LoVo (cell line): ENCODE data around the gene TJP1.
"Not testable (repeated sequence)": the region's sequence is repeated elsewhere in the genome, so short reads cannot be mapped to it uniquely, and the experiment has no call there.

Experiments used
- DNase-seq: peaks from one replicate; pipeline ENCODE4 v3.0.0-alpha.2; 2016; ENCODE audit warnings: low spot score

Gene TJP1

DNA sequence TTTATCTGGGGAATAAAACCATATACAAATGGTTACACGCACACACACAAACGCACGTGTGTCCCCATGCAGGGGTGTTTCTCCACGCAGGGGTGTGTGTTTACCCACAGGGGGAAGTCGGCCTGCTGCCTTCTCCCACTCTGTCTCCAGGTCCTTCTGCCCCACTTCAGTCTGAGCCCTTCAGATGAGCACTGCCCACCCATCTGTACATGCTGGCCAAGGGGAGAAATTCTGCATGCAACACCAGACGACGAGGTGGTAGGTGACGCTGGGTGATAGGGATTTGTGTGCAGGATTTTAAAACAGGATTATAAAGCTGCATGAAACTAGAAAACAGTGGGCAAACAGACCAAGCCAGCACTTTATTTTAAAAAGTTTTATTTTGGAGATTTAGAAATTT, 122.5 kb downstream of the TJP1 start:
- DNase-seq, result no peak

DNA sequence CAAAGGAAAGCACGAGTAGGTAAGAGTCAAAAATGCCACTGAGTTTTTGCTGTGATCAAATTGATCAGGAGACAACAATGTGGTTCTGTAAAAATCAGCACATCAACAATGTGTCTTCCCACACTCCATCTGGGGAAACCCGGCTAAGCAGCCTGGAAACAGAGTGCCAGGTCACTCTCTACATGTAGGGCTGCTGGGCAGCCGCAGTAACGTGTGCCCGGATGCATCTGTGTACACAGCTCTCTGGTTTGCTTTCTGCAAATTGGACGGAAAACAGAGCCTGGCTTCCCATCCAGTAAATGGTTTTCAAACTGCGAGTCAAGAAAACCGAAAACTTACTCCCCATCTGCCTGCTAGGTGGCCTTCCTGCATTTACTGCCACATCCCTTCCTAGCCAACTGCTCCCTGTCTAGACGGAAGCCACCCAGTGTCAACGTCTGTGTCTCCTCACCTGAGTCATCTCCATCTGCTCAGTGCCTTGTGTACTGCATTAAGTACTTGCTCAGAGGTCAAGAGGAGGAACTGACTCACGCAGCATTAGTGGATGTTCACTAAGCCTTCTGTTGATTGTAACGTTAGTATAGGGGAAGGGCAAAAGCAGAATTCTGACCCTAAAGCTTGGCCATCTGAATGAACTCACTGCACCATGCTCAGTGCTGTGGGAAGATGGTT, 124.1 kb downstream of the TJP1 start:
- DNase-seq, result peak; percentile 50

DNA sequence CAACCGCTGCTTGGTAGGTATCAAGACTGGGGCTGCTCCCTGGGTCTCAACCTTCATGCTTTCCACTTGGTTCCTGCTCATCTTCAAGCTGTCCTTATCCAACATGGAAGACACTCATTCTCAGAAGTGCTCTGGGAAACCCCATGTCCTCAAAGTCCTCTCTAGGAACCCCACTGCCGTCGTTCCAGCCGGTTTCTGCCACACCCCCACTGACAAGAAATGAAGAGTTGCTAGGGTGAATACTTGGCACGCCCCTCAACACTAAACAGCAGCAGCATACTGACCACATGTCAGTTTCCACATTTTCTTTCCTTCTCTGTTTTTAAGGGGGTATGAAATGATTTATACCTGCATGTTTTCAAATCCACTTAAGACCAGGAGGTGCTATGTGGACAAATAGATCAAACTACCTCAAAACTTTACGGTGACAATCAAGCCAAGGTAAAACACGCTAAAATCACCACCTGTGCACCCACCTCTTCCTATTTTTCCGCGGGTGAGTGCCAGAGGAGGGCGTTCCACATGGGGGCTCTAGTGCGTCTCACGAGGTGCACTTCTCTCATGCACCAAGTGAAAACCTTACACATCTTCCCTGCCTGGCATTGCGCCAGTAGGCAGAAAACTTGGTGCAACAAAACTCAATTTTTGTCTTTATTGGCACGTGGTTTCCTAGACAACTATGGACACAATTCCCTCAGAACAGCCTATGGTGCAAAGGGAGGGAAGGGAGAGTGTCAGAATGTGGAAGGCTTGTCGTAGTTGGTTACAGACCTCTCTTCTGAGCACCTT, 125.1 kb downstream of the TJP1 start:
- DNase-seq, result no peak

DNA sequence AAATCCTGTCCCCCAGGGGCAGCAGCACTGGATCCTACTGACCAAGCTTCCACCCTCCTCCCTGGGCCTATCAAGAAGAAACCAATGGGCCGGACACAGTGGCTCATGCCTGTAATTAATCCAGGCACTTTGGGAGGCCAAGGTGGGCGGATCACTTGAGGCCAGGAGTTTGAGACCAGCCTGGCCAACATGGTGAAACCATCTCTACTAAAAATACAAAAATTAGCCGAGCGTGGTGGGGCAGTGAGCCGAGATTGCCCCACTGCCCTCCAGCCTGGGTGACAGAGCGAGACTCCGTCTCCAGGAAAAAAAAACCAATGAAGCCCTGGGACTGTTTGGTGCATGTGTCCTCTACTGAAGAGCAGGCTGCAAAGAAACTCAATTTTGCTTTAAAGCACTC, 125.8 kb downstream of the TJP1 start:
- not testable (repeated sequence) for DNase-seq

DNA sequence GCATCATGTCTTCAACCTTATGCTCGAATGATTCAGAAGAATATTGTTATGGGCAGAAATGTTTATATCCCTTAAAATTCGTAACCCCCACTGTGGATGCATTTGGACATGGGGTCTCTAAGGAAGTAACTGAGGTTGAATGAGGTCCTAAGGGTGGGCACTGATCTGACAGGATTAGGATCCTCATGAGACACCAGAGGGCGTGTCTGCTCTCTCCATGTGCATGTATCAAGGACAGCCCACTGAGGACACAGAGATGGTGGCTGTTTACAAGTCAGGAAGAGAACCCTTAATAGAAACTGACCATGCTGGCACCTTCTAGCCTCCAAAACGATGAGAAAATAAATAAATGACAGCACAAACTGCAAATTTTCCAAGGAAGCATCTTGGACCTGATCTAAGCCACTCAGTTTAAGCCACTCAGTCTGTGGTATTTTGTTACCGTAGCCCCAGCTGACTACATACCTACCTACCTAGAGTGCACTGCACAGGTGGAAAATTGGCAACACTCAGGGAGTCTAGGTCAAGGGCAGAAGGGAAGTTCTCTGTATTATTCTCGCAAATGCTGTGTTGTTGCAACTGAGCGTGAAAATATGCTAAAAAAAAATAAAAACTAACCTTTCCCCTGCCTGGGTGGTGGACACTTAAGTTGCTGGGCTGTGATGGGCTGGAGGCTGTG, 126.6 kb downstream of the TJP1 start:
- DNase-seq, result peak; percentile 24

DNA sequence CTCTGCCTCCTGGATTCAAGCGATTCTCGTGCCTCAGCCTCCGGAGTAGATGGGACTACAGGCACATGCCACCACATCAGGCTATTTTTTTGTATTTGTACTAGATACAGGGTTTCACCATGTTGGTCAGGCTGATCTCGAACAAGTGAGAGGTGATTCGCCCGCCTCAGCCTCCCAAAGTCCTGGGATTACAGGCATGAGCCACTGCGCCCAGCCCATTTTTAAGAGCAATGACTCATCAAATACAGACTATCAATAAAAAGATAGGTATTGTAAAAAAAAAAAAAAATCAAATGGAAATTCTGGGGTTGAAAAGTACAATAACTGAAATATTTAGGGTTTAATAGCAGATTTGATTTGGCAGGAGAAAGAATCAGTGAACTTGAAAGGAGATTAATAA, 129.0 kb downstream of the TJP1 start:
- DNase-seq, result peak; percentile 34

DNA sequence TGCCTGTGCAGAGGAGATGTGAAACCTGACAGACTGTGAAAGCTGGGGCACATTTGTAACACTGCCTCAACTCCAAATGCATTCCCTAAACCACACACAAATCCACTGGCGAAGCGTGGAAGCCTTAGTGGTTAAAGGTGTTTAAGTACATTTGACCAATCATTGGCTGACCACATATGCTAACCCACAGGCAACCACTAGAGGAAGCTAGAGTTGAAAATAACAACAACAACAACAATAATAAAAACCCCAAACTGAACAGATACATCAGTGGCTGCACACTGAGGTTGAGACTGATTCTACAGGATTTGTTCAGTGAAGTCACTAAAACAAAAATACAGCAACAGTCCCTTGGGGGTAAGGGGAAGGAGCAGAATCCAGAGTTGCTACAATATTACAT, 129.7 kb downstream of the TJP1 start:
- no peak for DNase-seq

DNA sequence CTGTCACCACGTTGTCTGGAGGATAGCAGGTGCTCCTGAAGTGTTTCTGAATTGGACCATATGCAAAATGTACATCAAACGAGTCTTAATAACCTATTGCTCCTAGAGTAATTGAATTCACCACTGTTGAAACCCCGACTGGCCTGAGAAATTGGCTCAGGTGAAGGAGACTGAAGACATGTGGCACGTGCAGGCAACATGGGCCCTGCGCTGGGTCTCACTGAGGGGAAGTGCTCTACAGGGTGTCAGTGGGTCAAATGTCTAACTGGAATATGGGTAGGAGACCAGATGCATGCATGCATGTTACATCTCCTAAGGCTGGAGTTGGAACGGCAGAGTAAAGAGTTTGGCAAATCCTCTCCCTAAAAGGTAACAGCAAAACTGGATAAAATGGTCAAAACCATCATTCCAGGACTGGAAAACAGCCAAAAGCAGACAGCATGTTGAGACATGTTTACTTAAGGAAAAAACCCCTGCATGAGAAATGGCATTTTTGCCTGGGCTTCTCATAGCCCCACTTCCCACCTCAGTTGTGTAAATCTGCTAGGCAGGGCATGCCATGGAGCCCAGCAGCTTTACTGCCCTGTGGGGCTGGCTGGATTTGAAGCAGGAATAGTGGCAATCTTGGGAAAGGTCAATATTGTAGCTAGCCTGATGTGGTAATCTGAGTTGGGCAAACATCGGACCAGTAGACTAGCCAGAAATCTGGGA, 131.3 kb downstream of the TJP1 start:
- DNase-seq, result no peak

DNA sequence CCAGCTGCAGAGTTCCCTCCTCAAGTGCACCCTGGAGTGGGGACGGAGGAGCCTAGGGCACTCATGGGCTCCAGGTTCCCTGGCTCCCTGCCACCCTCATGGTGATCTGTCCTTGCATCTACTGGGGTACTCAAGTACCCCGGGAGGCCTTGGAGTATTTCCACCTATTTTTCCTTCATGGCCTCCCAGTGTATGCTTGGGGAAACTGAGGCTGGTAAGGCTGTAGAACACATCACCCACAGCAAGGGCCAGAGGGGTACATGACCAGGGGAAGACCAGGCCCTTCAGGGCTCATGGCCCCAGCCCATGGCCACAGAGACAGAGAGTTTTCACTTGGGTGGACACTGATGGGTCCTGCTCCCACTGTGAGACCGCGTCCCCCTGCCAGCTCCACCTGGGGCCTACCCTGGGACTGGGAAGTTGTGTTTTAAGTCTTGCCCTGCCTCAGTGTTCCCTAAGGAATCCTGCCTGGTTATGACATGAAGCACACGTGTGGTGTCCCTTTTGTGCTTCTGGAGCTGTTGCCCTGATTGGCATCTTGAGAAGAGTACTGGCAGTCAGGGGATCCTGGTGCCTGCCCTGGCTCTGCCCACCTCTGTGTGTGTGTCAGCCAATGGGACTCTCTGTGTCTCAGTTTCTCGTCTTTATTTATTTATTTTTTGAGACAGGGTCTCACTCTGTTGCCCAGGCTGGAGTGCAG, 132.8 kb downstream of the TJP1 start:
- no peak for DNase-seq

DNA sequence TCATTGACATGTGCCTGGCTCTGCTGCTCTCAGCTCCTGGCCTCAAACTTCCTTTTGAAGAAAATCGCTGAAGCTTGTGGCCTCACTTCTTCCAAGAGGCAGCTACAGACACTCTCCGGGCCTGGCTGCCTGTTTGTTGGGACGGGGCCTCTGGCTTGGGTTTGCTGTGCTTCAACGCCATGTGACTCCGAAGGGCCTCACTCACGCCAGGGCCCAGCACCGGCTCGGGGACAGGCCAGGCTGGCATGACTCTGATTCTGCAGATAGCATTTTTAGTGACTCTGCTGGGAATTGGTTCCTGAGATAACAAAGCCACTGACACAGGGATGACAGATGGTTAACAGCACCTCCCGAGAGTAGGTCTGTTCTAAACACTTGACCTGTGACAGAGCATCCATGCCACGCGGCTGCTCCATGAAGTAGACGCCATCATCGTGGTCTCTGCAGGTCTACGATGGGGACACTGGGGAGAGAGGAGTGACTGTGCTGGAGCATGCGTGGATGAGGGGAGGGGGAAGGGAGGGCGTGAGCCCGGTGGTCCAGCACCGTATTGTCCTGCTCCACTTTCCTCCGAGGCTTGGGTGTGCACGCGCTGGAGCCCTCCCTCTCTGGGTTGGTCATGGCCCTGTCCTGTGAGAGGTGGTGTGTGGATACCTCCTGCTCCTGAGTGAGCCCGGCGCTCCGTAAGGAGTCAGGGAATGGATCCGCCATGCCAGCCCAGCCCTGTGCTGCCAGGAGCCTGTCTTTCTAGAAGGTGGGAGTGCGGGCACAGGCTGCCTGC, 133.6 kb downstream of the TJP1 start:
- DNase-seq, result no peak

DNA sequence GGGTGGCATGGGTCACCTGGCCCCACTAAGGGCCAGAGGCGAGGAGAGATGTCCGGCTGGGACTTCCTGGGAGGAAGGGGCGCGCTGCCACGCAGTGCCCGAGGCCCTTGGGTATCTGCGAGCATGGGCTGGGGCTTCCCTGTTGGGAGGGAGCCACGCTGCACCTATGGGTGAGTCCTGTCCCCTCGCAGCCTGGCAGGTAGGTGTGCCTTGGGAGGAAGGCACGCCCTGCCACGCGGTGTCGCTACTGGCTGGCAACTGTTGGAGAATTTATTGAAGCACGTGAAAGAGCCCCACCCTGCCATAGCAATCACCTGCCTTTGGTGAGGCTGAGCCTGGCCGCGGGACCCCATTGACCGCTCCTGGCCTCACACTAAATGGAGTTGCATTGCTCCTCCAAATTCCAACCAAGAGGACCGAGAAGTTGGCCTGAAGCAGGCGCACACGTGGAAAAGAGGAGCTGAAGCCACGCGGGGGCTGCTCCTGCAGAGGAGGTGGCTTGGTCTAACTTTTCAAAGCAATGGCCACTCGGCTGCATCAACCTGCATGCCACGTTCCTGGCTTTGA, 134.2 kb downstream of the TJP1 start:
- DNase-seq, result peak; percentile 64

DNA sequence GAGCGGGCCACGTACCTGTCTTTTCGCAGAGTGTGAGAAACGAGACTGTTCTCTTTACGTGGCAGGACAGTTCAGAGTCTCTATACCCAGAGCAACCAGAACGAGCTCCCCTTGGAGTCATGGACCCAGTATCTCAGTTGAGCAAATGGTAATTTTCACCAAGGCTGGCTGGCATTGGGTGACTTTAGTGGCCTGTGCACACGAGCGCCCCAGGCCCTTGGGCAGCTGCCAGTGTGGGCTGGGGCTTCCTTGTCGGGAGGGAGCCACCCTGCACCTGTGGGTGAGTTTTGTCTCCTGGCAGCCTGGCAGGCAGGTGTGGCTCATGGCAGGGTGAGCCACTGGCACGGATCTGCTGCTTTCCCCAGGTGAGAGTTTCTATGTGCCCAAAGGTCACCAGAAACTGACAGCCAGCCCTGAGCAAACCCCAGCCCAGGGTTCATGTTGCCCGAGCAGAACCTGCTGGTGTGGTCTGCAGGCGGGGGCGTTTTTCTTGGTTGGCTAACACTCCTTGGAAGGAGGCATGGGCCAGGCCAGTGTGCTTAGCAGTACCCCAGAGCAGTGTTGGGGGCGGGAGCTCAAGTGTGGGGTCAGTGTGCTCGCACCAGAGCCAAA, 135.0 kb downstream of the TJP1 start:
- peak; percentile 41 for DNase-seq

DNA sequence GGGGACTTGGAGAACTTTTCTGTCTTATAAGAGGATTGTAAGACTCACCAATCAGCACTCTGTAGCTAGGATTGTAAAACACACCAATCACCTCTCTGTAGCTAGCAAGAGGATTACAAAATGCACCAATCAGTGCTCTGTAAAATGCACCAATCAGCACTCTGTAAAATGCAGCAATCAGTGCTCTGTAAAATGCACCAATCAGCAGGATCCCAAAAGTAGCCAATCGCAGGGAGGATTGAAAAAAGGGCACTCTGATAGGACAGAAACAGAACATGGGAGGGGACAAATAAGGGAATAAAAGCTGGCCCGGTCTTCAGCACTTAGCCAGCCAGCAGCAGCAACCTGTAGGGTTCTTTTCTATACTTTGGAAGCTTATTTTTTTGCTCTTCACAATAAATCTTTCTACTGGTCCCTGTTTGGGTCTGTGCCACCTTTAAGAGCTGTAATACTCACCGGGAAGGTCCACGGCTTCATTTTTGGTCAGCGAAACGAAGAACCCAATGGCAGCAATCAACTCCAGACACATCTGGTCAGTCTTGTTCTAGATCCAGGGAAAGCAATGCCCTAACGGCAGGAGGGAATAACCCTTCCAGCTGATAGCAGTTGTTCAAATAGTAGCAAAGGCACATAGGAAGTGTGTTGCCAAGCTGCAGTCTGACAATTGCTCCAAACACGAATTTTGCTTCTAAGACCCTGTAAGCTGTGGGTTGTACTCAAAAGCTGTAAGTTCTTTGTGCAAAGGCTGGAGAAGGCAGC, 135.6 kb downstream of the TJP1 start:
- no peak for DNase-seq

DNA sequence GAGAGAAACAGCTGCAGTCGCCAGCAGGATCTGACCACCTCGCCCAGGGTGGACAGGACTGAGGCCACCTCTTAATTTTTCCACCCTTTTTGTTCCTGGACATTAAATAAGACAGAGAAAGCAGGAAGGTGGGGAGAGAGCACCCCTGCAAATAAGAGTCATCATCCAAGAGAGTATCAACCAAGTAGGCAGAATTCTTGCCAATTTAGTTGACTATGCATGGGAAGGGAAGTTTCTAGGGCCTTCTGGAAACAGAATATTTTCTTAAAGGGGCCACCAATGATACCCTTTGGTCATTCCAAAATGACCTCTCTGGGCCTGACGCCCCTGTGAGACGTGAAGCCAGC, 136.2 kb downstream of the TJP1 start:
- DNase-seq, result no peak

DNA sequence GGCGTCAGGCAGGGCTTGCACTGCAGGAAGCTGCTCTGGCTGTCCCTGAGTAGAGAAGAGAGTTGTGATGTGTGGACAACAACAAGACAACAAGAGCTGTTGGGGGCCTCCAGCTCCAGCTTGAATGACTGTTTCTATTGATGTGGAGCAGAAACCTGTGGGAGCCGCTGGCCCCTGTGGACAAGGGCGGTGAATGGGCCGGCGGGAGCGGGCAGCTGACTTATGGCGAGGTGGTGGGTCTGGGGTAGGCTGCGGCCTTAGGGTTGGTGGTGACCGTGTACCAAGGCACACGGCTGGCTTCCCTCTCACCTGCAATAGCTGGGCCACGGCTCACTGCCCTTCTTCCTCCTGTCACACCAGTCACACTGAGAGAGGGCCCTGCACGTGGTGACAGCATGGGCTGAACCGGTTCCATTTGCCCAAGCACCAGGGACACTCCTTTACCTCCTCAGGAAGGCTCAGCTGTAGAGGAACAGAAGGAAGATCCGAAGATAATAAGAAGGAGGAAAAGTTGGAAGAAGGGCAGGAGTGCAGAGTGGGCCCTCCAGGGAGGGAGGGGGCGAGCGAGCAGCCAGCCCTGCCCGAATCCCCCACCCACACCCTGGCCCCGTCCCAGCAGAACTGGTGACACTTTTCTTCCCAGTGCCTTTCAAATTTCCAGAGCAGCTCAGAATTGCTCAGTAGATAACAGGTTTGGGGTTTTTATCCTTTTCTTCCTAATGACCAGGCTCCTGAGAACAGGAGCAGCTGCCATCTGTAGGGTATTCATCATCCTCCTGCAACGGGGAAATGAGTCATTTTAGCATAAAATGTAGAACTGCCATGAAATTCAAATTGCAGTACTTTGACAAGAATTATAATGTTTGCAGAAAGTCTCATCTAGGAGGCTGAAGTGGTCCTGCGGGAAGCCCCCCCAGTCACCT, 136.9 kb downstream of the TJP1 start:
- DNase-seq, result no peak

DNA sequence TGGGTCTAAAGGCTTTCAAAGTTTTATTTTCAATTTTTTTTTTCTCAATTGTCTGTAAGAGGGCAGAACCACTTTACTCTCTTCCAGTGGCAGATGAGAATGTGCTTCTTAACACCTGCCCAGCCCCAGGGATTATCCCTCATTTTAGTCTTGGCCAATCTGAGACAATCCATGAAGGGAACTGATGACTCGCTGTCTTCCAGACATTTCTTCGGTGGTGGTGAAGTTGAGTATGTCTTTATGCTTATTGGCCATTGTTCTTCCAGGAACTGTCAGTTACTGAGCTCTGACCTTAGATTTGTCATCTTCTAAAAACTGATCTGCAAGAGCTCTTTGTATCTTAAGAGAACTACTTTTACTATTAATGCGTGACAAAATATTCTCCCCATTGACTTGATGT, 139.5 kb downstream of the TJP1 start:
- no peak for DNase-seq

DNA sequence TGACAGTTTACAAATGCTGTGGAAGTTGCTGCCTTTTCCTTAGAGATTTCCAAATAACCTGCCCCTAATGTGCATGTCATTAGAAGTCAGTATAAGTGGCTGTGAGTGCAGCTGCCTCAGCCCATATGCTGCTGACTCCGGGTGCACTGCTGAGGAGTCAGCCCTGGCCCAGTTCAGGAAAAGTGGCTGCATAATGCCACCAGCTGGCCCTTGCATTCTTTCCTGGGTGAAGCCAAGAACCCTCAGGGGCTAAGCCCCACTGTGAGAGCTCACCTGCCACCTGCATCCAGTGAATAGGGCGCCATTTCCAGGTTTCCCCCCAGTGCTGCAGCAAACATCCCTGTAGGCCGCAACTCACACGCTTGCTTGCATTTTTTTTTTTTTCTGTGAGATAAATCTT, 139.9 kb downstream of the TJP1 start:
- no peak for DNase-seq

DNA sequence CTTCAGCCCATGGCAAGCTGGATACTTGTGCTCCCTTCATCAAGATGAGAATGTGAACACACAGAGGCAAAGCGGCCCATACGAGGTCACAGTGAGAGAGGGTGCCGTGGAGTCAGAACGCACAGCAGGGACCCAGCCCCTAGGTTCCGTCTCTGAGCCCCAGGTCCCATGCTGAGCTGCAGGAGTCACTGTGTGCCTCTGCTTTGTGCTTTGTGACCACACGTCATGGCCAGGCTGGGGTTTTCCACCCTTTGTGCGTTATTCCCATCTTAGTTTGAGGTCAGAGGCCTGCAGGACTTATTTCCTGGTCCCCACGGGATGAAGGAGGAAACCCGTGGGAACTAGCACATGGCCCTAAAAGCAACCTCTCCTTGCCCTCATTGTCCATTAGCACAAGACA, 140.3 kb downstream of the TJP1 start:
- DNase-seq, result no peak
